AG09309 (cell line): ENCODE results near the gene C17orf58.
"Not testable (repeated sequence)": the region's sequence is repeated elsewhere in the genome, so short reads cannot be mapped to it uniquely, and the experiment has no call there.

ENCODE experiments used
- DNase-seq: peaks from one replicate; pipeline ENCODE4 v3.0.0-alpha.2; 2010; ENCODE audit warnings: low read depth
- H3K4me3 ChIP-seq: 2 replicates; pipeline ENCODE4 v1.5.1; 2011; ENCODE audit warnings: mild to moderate bottlenecking, low read depth, low read length, moderate library complexity; ENCODE audit not compliant: control insufficient read depth
- TF ChIP-seq, protein P1 (sequence below): IDR thresholded peaks from 2 replicates; pipeline ENCODE4 v1.5.1; 2011; ENCODE audit warnings: mild to moderate bottlenecking, low read depth, low read length, inconsistent platforms; ENCODE audit not compliant: insufficient read depth, control insufficient read depth; ENCODE audit errors: missing control alignments

Gene C17orf58

DNA sequence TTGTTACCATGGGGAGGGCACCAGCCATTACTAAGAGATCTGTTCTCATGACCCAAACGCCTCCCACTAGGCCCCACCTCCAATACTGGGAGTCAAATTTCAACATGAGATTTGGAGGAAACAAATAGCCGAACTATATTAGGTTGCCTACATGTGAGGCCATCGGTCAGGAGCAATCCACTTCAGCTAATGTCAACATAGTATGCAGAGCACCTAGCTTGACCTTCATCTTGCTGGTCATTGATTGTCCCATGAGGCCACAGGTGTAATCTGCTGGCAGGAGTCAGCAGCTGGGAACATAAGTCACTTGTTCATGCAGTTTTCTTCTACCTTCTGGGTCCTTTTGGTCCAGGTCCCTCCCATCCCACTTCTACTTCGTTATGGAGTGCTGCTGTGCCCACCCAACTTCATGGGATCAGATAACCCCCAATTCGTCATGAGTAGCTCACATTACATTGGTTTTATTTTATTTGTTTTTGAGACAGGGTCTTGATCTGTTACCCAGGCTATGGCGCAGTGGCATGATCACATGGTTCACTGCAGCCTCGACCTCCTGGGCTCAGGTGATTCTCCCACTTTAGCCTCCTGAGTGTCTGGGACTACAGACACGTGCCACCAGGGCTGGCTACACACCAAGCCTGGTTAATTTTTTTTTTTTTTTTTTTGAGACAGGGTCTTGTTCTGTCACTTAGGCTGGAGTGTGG is 33.4 kb upstream of the C17orf58 start:
- TF ChIP-seq, protein P1, sequence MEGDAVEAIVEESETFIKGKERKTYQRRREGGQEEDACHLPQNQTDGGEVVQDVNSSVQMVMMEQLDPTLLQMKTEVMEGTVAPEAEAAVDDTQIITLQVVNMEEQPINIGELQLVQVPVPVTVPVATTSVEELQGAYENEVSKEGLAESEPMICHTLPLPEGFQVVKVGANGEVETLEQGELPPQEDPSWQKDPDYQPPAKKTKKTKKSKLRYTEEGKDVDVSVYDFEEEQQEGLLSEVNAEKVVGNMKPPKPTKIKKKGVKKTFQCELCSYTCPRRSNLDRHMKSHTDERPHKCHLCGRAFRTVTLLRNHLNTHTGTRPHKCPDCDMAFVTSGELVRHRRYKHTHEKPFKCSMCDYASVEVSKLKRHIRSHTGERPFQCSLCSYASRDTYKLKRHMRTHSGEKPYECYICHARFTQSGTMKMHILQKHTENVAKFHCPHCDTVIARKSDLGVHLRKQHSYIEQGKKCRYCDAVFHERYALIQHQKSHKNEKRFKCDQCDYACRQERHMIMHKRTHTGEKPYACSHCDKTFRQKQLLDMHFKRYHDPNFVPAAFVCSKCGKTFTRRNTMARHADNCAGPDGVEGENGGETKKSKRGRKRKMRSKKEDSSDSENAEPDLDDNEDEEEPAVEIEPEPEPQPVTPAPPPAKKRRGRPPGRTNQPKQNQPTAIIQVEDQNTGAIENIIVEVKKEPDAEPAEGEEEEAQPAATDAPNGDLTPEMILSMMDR, result no peak
- H3K4me3 ChIP-seq, result no peak overlapping the region
- DNase-seq, result no peak

DNA sequence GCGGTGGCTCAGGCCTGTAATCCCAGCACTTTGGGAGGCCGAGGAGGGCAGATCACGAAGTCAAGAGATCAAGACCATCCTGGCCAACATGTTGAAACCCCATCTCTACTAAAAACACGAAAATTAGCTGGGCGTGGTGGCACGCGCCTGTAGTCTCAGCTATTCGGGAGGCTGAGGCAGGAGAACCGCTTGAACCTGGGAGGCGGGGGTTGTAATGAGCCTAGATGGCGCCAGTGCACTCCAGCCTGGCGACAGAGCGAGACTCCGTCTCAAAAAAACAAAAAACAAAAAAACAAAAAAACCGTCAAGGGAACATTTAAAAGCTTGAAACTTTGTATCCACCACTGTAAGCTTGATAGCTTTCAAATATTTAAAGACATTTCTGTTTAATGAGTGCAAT is 26.3 kb upstream of the C17orf58 start:
- DNase-seq, H3K4me3 ChIP-seq: not testable (repeated sequence)

DNA sequence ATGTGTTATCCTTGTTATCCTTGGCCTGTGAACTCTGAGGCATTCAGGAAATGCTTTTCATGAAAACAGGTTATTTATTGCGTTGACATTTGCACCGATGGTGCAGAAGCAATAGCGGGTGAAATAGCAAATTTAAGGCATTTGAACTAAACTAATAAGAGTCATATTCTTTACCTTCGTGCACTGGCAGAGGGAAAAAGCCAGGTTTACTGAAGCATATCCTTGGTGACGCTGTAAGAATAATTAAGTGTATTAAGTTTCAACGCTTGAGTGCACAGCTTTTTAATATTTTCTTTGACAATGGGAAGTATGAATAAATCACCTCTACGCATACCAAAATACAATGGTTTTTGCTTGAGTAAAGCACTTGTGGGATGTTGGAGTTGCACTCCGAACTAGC is 25.7 kb upstream of the C17orf58 start:
- TF ChIP-seq, protein P1, result no peak
- H3K4me3 ChIP-seq, result no peak overlapping the region
- no peak for DNase-seq

DNA sequence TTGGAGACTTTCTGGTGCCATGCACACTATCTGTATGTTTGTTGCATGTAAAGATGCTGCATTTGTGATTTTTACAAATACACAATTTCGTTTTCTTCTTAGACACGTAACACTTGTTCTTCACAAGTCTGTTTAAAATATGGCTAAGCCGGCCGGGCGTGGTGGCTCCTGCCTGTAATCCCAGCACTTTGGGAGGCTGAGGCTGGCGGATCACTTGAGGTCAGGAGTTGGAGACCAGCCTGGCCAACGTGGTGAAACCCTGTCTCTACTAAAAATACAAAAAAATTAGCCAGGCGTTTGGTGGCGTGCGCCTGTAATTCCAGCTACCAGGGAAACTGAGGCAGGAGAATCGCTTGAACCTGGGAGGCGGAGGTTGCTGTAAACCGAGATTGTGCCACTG is 24.5 kb upstream of the C17orf58 start:
- not testable (repeated sequence) for H3K4me3 ChIP-seq, DNase-seq

DNA sequence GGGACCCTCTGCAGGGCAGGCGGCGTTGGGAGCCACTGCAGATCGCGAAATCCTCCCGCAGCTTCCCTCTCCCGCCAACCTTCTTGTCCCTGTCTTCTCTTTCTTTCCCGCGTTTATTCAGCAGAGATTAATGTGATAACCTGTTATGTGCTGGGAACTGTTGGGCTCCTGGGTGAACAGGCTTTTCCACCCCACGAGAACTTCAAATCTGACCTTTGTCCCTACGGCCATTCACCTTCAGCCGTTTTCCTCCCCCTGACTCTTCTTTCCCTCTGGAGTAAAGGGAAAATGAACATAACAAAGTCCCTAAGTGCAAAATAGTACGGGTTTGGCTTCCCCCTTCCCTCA is 24.1 kb upstream of the C17orf58 start:
- H3K4me3 ChIP-seq, result peak overlapping the region; percentile 56
- no peak for DNase-seq

DNA sequence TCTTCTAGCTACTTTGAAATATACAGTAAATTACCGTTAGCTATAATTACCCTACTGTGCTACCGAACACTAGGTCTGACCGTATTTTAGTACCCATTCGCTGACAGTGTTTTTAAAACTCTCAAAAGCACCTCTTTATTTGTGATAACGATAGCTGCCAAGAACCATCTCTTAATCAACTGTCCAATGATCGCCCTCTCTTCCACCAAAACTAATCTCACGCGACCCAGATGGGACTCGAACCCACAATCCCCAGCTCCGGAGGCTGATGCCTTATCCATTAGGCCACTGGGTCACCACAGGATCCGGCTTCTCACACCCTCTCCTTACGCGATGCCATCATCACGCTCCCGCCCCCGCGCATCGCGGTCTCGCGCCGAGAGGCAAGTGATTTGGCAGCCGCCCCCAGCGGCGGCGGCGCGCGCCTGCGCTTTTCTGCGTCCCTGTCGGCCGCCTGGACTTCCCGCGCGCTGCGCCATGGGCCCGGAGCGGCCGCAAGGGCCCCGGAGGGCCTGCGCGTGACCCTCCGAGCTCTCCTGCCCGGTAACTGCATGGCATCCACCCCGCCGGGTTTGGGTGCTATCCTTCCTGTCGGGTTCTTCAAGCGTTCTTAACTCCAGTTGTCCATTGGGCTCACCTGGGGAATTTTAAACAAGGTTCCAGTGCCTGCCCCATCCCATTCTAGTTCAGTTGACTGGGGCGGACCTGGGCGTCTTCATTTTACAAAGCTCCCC is 23.6 kb upstream of the C17orf58 start:
- H3K4me3 ChIP-seq, result peak overlapping the region; percentile 56
- TF ChIP-seq, protein P1, result no peak
- peak; percentile 75 for DNase-seq

More for the DNA sequence above, 24.1 kb upstream of the C17orf58 start:
- TF ChIP-seq, protein P1, result no peak

DNA sequence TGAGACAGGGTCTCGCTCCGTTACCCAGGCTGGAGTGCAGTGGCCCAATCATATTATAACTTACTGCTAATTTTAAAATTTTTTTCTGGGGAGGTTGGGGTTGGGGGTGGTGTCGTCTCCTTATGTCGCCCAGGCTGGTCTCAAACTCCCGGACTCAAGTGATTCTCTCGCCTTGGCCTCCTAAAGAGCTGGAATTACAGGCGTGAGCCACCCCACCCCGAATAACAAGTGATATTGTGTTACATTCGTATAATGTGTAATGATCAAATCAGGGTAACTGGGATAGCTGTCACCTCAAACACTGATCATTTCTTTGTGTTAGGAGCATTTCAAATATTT is 23.0 kb upstream of the C17orf58 start:
- TF ChIP-seq, protein P1, result no peak
- H3K4me3 ChIP-seq, result no peak overlapping the region
- DNase-seq, result no peak

DNA sequence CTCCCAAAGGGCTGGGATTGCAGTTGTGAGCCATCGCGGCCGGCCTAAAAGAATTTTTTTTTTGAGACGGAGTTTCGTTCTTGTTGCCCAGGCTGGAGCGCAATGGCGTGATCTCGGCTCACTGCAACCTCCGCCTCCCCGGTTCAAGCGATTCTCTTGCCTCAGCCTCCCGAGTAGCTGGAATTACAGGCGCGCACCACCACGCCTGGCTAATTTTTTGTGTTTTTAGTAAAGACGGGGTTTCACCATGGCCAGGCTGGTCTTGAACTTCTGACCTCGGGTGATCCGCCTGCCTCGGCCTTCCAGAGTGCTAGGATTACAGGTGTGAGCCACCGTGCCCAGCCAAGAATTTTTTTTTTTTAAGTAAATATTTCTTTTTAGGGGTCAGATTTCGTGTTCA is 22.2 kb upstream of the C17orf58 start:
- DNase-seq, H3K4me3 ChIP-seq: not testable (repeated sequence)
